Dermis microvascular lymphatic vessel endothelial cell (primary cell): ENCODE results near the gene FBXO31. TPM values are rescaled to one million over a fixed set of nuclear protein-coding genes. Genes with fewer than 3 reads are reported as not detected.
A peak's percentile ranks its signal among the peaks of the same experiment; 100 is the strongest.
"Not testable (repeated sequence)": the region's sequence is repeated elsewhere in the genome, so short reads cannot be mapped to it uniquely, and the experiment has no call there.

Experiments
- DNase-seq, 2 donors: peaks; one replicate each; pipeline versions ENCODE4 v3.0.0 to v3.0.0-alpha.2; 2010; ENCODE audit warnings: low read depth in 2 of 2
- total RNA-seq: library from RNA; depleted of rRNA; stranded (reverse); fragments of >200 nt; gene quantifications from 2 replicates; pipeline ENCODE4 v1.2.1, GENCODE V29; 2014

FBXO31 gene
- total RNA-seq, 1 donor from 2014 or later: 14.9 TPM

DNA sequence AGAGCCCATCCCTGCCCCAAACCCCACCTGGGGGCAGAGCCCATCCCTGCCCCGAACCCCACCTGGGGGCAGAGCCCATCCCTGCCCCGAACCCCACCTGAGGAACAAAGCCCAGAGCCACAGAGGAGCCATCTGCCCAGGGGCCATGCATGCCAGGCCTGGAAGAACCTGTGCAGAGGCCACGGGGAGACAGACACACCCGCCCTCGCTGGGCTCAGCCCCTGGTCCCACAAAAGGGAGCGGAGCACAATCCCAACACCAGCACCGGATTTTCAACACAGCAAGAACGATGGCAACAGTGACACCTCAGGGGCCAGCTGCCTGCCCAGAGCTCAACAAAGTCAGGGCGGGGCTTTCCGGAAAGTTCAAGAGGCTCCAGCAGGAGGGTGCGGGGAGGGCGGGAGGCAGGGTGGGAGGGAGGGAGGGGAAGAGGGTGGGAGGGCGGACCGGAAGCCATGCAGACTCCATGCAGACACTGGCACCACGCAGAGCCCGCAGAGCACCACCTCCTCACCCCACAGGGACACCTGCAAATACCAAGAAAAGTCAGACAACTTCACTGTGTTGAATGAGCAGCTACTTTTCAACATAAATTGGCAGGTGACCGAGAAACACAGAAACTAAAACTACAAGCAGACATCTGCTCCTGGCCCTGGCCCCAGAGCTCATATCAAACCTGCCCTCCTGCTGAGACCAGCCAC lies 38.5 kb downstream of the FBXO31 start:
- DNase-seq: peak in 1 of 2 donors; percentile 17

DNA sequence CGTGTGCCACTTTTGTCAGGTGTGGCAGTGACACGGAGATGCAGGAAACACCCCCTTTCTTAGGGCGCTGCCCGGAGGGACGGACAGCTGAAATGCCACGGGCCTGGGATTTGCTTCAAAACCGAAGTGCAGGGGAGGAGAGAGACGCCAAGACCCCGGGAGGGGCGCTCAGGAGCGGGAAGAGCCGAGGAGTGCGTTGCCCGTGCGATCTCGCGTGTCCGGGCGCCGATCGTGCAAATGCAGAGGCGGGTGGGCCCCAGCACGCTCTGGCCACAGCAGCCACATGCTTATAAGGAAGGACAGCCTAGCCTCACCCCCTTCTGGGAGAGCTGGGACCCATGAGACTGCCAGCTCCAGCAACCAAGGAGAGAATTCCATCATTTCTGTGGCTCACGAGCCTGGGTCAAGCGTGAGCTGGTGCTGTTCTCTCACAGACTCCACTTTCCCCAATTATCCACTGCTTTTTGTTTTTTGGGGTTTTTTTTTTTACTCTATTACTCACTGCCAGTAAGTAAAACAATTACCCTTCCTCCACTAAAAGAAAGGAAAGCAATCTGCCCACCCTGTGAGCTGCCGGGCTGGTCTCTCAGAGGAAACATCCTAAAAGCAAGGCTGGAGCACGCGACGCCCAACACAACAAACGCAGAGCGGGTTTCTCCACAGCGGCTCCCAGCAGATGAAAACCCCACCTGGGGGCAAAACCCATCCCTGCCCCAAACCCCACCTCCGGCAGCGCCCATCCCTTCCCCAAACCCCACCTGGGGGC lies 39.2 kb downstream of the FBXO31 start:
- DNase-seq: no peak

DNA sequence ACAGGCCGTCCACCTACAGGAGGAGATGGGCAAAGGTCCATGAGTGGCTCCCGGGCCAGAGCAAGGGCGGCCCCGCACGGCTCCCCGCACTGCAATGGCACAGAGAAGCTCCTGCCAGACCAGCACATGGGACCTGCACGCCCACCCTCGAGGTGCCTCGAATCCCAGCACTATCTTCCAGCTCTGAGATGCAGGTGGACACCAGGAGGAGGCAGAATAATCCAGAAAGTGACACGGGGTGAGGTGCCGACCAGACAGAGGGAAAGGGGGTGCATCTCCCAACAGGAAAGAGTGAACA lies 39.9 kb downstream of the FBXO31 start:
- DNase-seq: no peak

DNA sequence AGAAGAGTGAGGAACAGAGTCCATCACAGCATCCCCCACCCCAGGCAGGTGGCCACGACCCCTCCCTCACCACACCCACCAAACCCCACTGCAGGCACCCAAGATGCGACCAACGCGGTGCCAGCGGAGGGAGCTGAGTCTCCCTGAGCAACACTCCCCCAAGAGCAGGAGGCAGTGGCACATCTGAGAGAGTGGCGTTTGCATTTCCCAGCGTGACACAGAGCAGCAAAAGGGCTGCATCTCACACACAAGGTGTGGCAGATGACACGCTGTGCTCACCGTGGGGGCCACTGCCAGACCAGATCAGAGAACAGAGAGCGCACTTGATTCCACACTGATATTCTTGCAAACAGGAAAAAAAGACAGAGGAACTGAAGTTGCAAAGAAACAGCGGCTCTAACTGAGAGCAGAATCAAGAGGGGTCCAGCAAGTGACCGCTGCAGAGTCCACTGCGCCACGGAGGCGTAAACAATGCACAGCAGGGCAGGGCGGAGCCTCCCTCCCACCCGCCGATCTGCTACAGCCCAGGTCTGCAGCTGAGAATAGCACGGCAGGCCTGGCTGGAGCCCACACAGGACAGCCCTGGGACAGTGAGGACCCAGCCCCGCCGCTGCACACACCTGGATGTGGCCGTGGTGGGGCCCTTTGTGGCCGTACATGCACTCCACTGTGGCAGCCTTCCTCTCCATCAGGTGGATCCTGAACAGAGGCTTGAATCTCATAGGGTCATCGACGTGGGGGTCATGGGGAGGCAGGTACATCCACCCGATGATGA lies 40.4 kb downstream of the FBXO31 start:
- no peak for DNase-seq

DNA sequence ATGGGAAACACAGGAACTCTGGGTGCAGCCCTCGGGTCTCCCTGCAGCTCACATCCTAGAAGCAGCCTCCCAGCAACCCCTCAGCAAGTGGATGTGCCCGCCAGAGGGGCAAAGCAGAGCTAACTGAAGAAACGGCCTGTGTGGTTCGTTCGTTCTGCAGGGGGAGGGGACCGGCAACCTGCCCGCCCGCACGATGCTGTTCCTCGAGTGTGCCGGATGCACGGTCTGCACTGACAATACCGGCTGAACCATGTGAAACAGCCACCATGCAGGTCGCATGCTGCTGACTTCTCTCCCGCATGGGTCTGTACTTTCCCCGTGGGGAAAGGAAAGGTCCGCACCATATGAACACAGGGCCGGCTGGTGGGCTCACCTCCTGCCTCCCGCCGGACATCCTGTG lies 41.1 kb downstream of the FBXO31 start:
- DNase-seq: no peak

DNA sequence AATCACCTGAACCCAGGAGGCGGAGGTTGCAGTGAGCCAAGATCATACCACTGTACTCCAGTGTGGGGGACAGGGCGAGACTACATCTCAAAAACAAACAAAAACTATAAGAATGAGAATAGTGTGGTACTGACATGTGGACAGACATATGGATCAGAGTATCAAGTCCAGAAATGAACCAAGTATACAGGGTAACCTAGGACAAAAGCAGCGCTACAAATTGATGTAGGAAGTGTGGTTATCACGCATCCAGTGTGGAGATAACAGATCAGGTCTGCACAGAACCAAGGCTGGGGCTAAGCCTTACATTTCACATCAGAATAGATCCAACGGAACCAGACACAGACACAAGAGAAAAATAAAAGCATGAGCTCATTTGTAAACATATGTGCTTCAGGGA lies 43.4 kb downstream of the FBXO31 start:
- no peak for DNase-seq

DNA sequence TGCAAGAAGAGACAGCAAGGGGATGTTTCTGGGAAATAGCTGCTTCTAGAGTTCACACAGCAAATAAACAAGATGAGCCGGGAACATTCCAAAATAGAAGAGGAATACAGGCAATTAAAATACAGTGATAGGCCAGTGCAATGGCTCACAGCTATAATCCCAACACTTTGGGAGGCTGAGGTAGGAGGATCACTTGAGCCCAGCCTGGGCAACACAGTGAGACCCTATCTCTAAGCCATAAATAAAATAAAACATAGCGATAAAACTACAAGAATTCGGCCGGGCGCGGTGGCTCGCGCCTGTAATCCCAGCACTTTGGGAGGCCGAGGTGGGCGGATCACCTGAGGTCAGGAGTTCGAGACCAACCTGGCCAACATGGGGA lies 43.9 kb downstream of the FBXO31 start:
- DNase-seq: not testable (repeated sequence)

DNA sequence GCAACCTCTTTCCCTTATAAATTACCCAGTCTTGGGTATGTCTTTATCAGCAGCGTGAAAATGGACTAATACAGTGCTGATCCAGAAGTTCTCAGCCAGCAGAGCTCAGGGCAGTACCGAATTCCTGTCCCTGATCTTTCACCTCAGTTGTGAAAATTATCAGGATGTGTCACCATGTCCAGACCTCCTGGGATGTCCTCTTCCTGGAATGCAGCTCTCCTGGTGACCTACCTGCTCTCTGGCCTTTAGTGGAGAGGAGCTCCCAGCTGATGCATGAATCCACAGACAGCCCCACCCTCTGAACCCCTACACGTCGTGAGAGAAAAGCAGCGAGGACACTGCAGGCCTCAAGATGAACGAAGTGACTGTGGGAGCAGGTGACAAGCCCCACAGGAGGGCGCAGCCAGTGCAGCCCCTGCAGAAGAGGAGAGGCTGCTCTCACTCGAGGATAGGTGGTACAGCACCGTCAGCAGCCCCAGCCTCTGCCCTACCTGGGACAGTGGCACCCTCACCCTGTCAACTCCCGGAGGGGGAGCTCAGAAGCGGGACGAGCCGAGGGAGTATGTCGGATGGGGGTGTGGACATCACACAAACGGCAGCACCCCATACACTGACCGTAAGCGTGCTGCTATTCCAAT lies 44.4 kb downstream of the FBXO31 start:
- DNase-seq: no peak

DNA sequence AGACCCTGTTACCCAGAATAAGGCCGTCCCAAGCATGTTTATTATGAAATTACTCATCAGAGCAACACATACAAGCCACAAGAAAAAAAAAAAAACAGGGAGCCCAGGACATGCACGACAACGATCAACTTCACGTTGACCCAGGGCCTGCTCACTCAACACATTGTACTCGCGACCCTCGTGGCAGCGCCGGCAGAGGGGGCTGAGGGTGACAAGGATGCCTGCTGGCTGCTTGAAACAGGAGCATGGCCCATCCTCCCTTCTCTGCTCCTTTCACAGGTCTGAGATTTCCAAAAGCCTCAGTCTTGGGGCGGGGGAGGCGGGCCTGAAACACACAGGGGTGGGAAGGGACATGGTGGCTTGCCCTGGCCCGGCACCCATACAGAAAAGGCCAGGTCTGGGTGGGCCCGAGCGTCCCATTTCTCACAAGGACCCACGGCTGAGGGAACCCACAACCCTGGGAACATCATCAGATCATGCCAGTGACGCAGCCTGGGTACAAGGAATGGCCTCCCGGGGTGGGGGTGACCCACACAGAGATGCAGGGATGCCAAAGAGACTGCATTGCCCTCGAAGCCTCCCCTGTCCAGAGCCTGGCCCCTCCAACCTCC lies 45.3 kb downstream of the FBXO31 start:
- DNase-seq: no peak

DNA sequence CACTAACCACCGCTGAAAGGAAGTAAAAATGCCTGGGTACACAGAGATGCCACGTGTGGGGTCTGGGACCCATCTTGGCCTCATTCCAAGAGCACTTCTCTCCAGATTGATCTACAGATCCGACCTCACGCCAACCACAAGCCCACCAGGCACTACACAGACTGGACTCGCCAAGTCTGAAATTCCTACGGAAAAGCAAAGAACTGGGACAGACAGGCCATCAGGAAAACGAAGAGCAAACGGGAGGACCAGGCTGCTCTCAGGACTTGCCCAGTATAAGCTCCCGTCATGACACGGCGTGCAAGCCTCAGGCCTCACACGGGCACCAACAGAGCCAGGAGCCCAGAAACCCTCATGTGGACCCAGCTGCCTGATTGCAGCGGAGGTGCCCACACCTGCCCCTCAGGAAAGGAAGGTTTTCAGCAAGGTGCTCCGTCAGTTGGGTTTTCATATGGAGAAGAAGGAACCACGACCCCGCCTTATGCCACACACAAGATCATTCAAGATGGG lies 46.3 kb downstream of the FBXO31 start:
- DNase-seq: no peak

DNA sequence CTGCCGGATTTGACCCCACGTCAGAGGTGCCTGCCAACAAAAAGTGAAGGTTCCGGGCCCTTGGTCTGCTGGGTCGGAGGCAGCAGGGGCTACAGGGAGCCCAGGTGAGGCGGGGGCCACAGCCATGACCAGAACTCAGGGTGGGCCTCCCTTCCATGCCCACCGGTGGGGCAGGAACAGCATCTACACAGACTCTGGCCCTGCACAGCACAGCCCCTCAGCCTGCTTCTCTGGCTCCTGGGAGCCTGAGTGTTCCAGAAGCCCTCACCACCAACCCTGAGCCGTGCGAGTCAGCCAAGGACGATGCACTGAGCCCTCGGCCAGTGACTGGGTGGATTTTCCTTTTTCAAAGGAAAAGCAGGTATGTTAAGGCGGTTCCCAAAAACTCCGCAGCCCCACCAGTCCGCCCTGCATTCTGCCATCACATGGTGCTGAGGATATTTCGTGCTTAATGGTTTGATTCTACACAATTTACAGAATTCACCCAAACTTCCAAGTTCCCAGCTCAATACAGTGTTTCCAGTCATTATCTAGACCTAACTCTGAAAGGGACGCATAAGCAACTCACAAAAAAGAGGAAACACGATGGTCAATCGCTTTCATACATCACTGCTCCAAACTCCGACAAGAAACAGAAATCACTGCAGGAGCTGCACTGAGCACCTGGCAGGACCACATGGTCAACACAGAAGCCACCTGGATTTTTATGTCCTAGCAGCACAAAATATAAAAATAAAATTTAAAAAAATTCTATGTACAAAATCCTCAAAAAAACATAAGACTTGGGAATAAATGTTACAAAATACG lies 46.9 kb downstream of the FBXO31 start:
- no peak for DNase-seq

DNA sequence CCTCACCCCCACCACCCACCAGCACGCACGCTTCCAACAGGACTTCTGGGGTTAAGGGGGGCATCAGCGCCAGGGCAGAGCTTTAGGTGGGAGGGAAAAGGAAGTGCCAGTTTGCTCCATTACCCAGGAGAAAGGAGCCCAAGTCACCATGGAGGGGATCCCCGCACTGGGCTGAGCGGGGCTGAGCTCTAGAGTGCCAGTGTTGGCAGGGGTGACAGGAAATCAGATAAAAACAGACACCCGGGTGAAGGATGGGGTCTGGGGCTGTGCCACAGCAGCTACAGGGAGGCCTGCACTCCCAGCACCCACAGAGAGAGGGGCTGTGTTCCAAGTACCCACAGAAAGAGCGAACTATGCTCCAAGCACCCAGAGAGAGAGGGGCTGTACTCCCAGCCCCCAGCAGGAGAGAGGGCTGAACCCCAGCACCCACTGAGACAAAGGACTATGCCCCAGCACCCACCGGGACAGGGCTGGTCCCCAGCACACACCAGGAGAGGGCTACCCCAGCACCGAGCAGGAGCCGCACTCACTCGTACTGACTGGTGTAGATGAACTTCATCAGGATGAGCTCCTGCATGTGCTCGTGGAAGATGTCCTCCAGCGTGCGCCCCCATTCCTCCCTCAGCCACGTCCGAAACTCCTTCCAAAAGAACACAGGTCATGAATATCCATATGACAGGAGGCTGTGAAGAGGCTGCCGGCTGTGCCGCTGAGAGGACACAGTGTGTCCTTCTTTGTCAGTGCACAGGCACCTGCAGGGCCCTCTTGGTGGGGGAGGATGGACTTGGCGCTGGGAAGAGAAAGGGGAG lies 47.7 kb downstream of the FBXO31 start:
- no peak for DNase-seq

DNA sequence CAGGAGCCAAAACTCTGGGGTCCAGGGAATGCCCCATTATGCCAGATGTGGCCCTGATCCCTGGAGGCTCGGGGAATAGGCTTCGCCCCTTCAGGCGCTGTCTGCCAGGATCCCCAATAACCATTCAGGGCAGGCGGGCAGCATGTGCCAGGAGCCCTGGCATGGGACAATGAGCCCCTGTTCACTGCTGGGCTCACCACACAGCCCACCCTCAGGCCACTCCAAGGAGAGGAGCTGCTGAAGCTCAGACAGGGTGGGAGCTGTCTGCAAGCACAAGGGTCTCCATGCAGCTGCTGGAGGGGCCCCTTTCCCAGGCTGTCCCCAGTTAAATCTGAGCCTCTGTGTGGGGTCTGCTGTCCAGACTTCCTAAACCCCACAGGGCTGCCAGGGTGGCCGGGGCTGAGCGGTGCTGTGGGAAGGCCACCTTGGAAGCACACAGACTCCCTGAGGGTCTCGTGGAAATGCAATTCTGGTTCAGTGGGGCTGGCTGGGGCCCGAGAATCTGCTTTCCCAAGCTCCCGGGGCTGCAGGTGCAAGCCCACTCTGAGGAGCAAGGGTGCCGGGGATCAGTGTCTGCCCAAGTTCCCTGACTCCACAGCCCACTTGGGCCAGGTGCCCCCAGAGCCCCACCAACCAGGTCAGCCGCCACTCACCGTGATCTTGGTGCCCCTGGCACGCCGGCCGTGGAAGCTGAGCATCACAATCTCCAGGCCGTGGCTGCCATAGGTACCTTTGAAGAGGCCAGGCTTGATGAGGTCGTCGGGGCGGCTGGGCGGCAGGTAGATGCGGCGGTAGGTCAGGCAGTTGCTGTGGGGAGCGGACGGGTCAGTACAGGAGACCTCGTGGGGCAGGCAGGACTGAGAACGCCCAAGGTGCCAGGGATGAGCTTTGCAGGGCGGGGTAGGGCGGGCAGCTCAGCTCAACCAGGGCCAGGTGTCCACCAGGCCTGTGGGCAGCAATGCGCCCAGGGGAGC lies 48.6 kb downstream of the FBXO31 start:
- no peak for DNase-seq

DNA sequence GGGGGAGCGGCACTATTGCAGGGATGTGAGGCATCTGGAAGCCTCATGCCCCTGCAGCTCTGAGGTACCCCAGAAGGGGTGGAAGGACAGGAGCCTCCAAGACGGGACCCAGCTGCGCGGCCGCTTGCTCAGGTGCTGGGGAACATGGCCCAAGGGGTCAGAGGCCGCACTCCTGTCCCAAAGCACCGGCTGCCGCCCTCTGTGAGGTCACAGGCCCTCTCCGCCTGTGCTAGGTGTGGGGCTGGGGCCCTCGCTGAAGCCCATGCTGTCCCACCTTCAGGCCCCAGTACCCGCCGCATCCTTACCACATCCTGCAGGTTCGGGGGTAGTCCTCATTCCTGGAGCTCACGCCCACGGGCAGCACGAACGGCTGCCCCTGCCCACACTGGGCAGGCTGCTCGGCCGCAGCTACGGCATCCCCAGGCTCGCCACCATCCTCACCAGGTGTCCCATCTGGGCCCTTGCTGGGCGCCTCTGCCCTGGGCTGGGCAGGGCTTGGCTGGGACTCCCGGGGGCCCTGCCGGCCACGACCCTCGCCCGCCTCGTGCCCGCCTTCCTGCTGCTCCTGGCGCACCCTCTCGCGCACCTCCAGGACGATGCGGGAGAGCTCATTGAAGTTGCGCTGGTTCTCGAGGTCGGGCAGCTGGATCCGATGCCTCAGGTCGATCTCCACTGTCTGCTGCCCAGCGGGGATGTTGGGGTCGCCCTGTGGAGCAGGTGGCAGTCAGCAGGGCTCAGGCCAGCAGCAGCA lies 49.8 kb downstream of the FBXO31 start:
- DNase-seq: no peak

DNA sequence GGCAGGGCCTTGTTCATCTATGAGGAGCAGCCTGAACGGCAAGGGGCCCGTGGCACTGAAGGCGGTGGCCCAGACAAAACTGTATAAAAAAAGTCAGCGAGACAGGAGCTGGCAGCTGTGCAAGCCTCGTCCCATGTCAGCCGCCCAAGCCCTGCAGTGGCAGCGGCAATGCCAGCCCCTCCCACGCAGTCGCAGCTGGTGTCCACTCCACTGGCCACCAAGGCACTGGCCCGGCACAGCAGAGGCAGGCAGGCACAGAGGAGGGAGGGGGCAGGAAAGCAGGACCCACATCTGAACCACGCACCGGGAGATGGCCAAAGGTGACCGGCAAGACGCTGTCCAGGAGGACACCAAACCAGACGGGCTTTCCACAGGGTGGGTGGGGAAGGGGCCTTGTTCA lies 50.5 kb downstream of the FBXO31 start:
- DNase-seq: no peak

DNA sequence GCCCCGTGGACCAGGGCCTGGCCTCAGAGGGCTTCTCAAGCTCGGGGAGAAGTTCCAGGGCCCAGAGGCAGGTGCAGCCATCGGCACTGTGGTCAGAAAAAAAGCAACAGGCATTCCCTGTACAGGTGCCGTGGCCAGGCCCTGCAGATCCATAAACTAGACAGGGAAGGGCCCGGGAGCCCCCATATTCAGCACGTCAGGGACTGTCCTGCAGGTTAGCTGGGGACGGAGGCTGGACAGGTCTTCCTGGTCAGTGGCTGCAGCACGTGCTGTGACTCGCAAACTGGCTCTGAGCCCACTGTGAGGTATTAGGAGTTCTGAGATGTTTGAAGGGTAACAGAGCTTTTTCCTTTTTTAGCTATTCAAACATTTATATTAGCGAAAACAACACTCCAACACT lies 51.4 kb downstream of the FBXO31 start:
- peak in 1 of 2 donors; percentile 32 for DNase-seq

DNA sequence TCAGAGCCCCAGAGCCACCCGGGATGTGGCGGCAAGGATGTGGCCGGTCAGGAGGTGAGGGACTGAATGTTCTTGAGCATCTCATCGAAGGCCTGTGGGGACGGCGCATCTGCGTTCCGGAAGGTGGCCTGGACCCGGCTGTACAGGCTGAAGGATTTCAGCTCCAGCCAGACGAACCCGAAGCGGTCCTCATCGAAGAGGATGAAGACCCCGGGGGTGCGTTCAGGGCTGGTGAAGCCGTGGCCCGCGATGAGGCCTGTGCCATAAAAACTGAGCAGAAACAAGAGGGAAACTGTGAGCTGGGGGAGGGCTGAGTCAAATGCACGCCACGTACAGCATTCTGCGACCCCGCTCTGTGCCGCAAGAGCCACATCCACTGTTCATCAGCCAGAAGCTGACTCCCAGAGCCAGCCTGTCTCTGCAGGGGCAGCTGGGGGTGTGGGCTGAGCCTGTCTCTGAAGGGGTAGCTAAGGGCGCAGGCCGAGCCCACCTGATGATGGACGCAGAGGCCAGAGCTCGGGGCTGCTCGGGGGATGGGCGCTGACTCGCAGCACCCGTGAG lies 52.3 kb downstream of the FBXO31 start:
- DNase-seq: no peak

DNA sequence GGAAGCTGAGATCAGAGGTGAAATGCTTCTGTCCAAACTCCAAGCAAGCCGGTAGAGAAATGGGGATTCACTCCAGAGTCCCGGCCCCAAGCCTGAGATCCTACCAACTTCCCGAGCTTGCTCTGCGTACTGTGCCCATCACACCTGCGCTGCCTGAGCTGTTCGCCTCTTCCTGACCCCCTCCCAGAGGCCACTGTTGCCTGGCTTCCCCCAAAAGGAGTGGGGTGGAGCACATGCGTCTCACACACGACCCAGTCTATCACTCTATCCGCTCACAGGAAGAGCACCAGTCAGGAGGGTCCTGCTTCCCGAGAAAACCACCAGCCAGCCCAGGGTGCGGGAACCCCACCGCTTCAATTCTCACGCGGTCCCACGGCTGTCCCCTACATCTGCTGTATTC lies 52.9 kb downstream of the FBXO31 start:
- no peak for DNase-seq
